Kidney epithelial cell (primary cell): ENCODE data around the gene LPAR1. TPM values are rescaled to one million over a fixed set of nuclear protein-coding genes. Genes with fewer than 3 reads are reported as not detected.

Source experiments
- DNase-seq: peaks from one replicate; pipeline ENCODE4 v3.0.0-alpha.2; 2010; ENCODE audit warnings: low read depth
- H3K27me3 ChIP-seq: 2 replicates; pipeline ENCODE4 v1.6.0; 2011; ENCODE audit warnings: low read length; ENCODE audit not compliant: control insufficient read depth, insufficient read depth
- H3K36me3 ChIP-seq: 2 replicates; pipeline ENCODE4 v1.5.1; 2011; ENCODE audit warnings: low read length; ENCODE audit not compliant: control insufficient read depth, insufficient read depth
- H3K4me3 ChIP-seq: 2 replicates; pipeline ENCODE4 v1.5.1; 2011; ENCODE audit warnings: low read depth, mild to moderate bottlenecking, control low read depth, low read length
- CTCF ChIP-seq: IDR thresholded peaks from 2 replicates; pipeline ENCODE4 v1.5.1; 2011; ENCODE audit warnings: mild to moderate bottlenecking, moderate library complexity, low read length, control low read depth, inconsistent platforms; ENCODE audit not compliant: insufficient read depth, poor library complexity, severe bottlenecking
- total RNA-seq: library from RNA; depleted of rRNA; stranded (reverse); fragments of >200 nt; gene quantifications from 2 replicates; pipeline ENCODE4 v1.2.3, GENCODE V29; 2015

The LPAR1 gene
- total RNA-seq, 1 donor from 2014 or later: 6.4 TPM

GRCh38 chr9:110850401-110851135 lies 187.7 kb downstream of the LPAR1 start:
- no peak for TF ChIP-seq CTCF
- DNase-seq: no peak

GRCh38 chr9:110847671-110848070 lies 190.6 kb downstream of the LPAR1 start:
- H3K36me3 ChIP-seq: no peaks in the 10 kb centered on the region
- H3K4me3 ChIP-seq: no peak overlapping the region
- no peak for TF ChIP-seq CTCF
- H3K27me3 ChIP-seq: no peaks in the 10 kb centered on the region
- no peak for DNase-seq

More at GRCh38 chr9:110850401-110851135, 187.7 kb downstream of the LPAR1 start:
- Histone ChIP-seq H3K27me3 (no peaks in the 10 kb centered on the region), H3K36me3 (no peaks in the 10 kb centered on the region), H3K4me3 (no peak overlapping the region)

GRCh38 chr9:110846215-110846614 lies 192.1 kb downstream of the LPAR1 start:
- no peak for TF ChIP-seq CTCF
- no peaks in the 10 kb centered on the region for H3K27me3 ChIP-seq

GRCh38 chr9:110844121-110844520 lies 194.1 kb downstream of the LPAR1 start:
- TF ChIP-seq CTCF: no peak
- Histone ChIP-seq H3K36me3 (no peaks in the 10 kb centered on the region), H3K27me3 (no peaks in the 10 kb centered on the region), H3K4me3 (no peak overlapping the region)
- no peak for DNase-seq

More at GRCh38 chr9:110846215-110846614, 192.1 kb downstream of the LPAR1 start:
- Histone ChIP-seq H3K4me3 (no peak overlapping the region), H3K36me3 (no peaks in the 10 kb centered on the region)
- DNase-seq: no peak

- no peak for DNase-seq
- Histone ChIP-seq H3K4me3 (no peak overlapping the region), H3K27me3 (no peaks in the 10 kb centered on the region), H3K36me3 (no peaks in the 10 kb centered on the region)
- TF ChIP-seq CTCF: no peak
These were observed 195.3 kb downstream of the LPAR1 start for GRCh38 chr9:110842986-110843385.

- Histone ChIP-seq H3K36me3 (no peaks in the 10 kb centered on the region), H3K4me3 (no peak overlapping the region), H3K27me3 (no peaks in the 10 kb centered on the region)
- peak; percentile 27 for TF ChIP-seq CTCF
- peak; percentile 25 for DNase-seq
These were observed 196.1 kb downstream of the LPAR1 start for GRCh38 chr9:110842169-110842568.
